Camera-type eye (tissue), 1 donor: ENCODE results near the gene CMKLR1. TPM values are rescaled to one million over a fixed set of nuclear protein-coding genes. Genes with fewer than 3 reads are reported as not detected.

ENCODE experiments used
- total RNA-seq: library from RNA; depleted of rRNA; stranded (reverse); fragments of >200 nt; gene quantifications from one replicate; pipeline ENCODE4 v1.2.3, GENCODE V29; 2014

CMKLR1 gene, protein sequence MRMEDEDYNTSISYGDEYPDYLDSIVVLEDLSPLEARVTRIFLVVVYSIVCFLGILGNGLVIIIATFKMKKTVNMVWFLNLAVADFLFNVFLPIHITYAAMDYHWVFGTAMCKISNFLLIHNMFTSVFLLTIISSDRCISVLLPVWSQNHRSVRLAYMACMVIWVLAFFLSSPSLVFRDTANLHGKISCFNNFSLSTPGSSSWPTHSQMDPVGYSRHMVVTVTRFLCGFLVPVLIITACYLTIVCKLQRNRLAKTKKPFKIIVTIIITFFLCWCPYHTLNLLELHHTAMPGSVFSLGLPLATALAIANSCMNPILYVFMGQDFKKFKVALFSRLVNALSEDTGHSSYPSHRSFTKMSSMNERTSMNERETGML
- total RNA-seq: 4.0 TPM

DNA sequence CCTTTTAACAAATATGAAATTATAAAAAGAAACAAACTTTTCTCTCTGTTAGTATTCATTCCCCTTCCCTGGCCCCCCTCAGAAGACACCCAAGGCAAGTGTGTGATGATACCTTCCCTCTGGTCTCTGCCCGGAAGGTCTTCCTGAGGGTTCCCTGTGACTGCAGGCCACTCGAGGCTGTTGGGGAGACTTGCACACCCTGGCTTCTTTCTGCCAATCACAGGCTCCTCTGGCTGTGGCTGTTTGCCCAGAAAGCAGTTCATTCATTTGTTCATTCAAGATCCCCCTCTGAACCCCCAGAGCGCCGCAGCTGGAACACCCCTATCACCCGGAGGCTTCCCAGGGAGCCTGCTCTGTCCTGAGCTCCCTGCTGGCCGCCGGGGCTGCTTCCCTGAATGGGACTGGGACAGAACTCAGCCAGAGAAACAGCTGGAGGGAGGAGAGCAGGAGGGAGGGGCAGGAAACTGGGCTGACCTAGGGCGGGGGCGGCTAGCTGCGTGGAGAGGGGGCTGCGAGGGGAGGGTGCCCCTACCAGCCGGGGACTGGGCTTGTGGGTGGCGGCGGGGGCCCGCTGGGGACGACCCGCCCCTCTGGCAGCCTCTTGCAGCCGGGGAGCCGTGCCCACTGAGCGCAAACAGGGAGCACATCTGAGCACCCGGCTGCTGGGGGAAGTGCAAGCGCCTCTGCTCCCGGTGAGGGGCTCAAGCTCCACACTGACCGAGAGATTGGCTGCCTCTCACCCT lies at the start of gene CMKLR1:
Gene CMKLR1, minus strand, starts transcription at position 397 of the 743 bp plus-strand sequence. CDS start 45,720 bp downstream, outside the sequence.

Other genes with a start within 250 kb of the CMKLR1 start
- gene WSCD2, start 210.0 kb downstream of the CMKLR1 start, total RNA-seq: 7.5 TPM
- gene FICD, start 176.0 kb upstream of the CMKLR1 start, total RNA-seq: 4.7 TPM
- gene SART3, start 221.9 kb upstream of the CMKLR1 start, total RNA-seq: 131 TPM
- 78.6 TPM for gene ISCU, start 223.3 kb upstream of the CMKLR1 start, total RNA-seq